ENCODE measurements around the gene WRAP73.
"Not testable (repeated sequence)": the region's sequence is repeated elsewhere in the genome, so short reads cannot be mapped to it uniquely, and the experiment has no call there.

Gene WRAP73

DNA sequence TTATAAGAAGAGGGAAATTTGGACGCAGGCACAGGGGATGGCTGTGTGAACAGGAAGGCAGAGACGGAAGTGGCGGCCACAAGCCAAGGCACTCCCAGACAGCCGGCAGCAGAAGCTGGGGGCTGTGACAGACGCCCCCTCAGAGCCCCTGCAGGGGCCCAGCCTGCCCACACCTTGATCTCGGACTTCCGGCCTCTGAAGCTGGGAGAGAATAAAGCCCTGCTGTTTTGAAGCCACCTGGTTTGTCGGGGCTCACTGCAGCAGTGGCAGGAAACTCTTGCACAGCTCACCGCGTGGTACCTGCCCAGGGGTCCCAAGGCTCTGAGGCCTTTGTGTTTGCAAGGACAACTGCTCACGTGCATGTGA, 52.3 kb downstream of the WRAP73 start:
- DNase-seq (ENCODE audit: low spot score): no peak

GRCh38 chr1:3596663-3597598, 53.0 kb downstream of the WRAP73 start:
- no peak for DNase-seq (ENCODE audit: low spot score)

DNA sequence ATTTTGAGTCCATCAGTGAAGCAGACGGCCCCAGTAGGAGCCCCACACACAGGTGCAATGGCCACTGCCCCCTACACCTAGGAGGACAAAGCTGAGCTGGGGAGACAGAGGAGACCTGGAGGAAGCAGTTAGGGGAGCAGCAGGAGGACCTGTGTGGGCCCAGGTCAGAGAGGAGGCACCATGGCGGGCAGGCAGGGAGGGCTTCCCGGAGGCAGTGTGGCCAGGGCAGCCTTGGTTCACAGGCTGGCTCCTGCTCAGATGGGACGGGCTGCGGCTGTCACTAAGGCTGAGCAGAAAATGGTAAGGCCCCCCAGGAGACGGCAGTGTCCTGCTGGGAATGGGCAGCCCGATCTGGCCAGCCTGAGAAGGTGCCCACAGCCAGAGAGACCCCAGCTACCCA, 54.0 kb downstream of the WRAP73 start:
- no peak for DNase-seq (ENCODE audit: low spot score)

GRCh38 chr1:3594706-3595377, 55.1 kb downstream of the WRAP73 start:
- no peak for DNase-seq (ENCODE audit: low spot score)

GRCh38 chr1:3593745-3594144, 56.2 kb downstream of the WRAP73 start:
- no peak for DNase-seq (ENCODE audit: low spot score)

GRCh38 chr1:3593334-3593733, 56.6 kb downstream of the WRAP73 start:
- no peak for DNase-seq (ENCODE audit: low spot score)

DNA sequence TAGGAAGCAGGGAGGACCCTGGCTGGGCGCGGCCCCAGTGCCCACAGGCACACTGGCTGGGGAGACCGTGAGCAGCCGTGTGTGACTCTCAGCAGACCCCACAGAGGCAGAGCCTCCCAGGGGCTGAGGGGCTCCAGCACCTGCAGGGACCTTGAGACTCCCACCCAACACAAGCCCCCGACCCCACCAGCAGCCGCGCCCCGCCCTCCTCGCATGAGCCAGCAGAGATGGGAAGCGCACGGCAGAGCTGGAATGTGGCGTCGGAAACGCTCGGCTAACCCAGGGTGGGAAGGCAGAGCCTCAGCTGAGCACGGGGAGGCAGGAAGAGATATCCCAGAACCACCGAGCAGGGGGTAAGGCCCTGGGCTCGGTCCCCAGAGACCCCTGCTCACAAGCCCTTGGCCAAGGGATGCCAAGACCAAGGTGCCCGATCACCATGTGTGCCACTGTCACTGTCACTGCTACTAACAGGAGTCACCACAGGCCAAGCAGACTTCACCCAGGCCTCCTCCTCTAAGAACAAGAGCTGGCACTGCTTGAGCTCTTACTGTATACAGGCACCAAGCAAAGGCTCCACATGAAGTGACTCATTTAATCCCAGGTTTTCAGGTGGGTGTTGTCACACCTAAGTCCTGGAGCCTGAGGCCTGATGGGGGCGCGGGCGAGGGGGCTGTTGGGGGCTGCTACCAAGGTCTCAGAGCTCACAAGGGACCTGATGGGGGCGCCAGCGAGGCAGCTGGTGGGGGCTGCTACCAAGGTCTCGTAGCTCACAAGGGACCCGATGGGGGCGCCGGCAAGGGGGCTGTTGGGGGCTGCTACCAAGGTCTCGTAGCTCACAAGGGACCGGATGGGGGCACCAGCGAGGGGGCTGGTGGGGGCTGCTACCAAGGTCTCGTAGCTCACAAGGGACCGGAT, 58.7 kb downstream of the WRAP73 start:
- no peak for DNase-seq (ENCODE audit: low spot score)

DNA sequence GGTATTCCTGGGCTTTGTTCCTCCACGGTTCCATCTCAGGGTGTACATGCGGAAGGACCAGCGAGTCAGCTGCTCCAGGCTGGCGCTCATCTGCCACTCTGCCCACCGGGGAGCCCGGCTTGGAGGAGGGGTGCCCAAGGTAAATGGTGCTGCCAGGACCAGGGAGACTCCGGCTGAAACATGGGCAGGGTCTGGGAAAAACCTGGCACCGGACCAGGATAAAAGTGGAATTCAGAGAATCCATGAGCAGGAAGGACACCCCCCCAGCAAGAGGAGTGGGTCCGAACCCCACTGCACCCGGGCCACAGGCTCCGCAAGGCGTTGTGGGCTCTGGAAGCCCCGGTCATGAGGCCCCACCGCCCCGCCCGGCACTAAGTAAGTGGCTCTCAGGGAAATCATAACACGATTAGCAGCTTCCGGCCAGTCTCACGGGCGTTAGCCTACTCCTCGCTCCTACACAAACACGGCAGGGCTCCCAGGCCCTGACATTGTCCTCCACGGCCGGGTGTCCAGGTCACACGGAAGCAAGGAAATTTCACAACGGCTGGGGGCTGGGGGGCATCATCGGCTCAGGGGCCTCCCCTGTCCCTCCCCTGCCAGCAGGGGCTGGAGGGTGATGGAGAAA, 59.7 kb downstream of the WRAP73 start:
- no peak for DNase-seq (ENCODE audit: low spot score)

DNA sequence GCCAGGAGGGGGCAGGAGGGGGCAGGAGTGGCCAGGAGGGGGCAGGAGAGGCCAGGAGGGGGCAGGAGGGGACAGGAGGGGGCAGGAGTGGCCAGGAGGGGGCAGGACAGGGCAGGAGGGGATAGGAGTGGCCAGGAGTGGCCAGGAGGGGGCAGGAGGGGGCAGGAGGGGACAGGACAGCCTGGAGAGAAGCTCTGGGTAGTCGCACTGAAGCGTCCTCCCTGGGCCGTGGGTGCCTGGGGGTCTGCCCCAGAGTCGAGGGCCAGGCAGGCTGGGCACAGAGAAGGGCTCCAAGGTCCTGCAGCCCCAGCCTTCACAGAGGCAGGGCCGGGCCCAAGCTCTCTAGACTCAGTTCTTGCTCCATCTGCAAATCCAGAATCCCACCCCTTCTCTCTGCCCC, 61.5 kb downstream of the WRAP73 start:
- DNase-seq (ENCODE audit: low spot score): no peak

GRCh38 chr1:3586986-3587759, 62.7 kb downstream of the WRAP73 start:
- DNase-seq (ENCODE audit: low spot score): no peak

- DNase-seq (ENCODE audit: low spot score): no peak
Observed at GRCh38 chr1:3585940-3586568, 63.8 kb downstream of the WRAP73 start.

DNA sequence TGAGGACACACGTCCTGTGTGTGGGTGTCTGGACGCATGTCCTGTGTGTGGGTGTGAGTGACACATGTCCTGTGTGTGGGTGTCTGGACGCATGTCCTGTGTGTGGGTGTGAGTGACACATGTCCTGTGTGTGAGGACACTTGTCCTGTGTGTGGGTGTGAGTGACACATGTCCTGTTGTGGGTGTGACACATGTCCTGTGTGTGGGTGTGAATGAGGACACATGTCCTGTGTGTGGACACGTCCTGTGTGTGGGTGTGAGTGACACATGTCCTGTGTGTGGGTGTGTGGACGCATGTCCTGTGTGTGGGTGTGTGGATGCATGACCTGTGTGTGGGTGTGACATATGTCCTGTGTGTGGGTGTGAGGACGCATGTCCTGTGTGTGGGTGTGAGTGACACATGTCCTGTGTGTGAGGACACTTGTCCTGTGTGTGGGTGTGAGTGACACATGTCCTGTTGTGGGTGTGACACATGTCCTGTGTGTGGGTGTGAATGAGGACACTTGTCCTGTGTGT, 64.5 kb downstream of the WRAP73 start:
- not testable (repeated sequence) for DNase-seq (ENCODE audit: low spot score)

GRCh38 chr1:3584915-3585314, 65.0 kb downstream of the WRAP73 start:
- no peak for DNase-seq (ENCODE audit: low spot score)

GRCh38 chr1:3583751-3584150, 66.2 kb downstream of the WRAP73 start:
- not testable (repeated sequence) for DNase-seq (ENCODE audit: low spot score)

GRCh38 chr1:3581296-3582036, 68.4 kb downstream of the WRAP73 start:
- no peak for DNase-seq (ENCODE audit: low spot score)

All from AG08396 (cell line).